ENCODE data around the gene COG2.

The COG2 gene

DNA sequence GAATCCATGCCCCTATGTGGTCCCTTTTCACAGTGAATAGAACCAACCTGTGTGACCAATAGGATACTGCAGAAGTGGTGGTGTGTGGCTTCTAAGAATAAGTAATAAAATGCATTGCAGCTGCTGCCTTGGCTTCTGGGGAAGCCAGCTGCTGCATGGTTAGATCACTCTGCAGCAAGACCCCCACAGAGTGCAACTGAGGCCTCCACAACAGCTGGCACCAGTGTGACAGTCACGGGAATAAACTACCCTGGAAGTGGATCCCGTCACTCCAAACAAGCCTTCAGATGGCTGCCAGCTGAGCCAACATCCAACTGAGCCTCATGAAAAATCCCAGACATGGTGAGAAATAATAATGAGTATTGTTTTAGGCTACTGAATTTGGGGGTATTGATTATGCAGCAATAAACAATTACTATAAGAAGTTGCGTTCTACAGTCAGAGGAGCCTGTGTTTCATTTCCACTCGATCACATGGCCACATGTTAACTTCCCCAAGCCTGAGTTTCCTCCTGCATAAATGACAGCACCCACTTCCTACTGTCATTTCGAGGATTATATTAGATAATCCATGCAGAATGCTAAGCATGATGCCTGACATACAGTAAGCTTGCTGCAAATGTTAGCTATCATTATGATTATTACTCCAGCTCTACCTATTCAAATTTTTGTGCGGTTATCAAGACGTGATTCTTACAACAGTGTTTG lies 20.8 kb upstream of the COG2 start:
- DNase-seq (ENCODE audit: low read depth, low spot score): no peak
- H3K4me3 ChIP-seq (ENCODE audit: low read length): no peak overlapping the region

DNA sequence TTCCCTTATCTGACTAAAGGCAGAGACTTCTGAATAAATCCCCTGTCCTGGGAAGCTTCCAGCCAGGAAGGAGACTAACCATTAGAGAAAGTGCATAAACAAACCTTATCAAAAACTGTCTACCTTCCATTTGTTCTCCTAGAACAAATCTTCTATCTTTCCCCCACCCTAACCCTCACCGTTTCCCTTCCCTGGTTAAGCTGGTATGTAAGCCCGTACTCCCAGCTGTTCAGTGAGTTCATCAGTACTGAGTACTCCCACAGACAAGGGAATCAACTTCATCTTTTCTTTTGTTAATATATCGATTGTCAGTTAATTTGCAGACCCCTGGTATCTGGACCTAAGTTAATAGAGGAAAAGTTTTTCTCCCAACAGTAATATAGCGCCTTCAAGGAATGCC lies 20.1 kb upstream of the COG2 start:
- DNase-seq (ENCODE audit: low read depth, low spot score): no peak
- no peak overlapping the region for H3K4me3 ChIP-seq (ENCODE audit: low read length)

DNA sequence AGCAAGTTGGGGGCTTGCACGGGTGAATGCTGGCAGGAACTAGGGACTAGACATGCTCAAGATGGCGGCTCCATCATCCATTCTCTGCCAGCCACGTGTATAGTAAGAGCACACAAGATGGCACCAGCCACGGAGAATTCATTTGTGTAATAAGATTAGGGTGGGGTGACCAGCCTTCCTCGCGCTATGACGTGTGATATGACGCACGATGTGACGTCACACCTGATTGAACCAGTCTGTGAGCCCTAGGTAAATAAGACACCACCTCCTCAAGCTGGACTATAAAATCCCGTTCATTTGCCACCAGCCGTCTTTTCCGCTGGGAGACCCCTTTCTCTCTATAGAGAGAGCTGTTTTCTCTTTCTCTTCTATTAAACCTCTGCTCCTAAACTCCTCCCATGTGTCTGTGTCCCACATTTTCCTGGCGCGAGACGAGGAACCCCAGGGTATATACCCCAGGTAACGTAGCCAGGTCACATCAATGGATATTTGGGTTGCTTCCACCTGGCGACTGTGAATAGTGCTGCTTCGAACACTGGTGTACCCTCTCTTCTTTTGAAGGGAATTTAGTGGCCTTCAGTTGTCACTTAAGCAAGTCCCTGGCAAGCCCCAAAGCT lies 18.1 kb upstream of the COG2 start:
- no peak overlapping the region for H3K4me3 ChIP-seq (ENCODE audit: low read length)
- no peak for DNase-seq (ENCODE audit: low read depth, low spot score)

DNA sequence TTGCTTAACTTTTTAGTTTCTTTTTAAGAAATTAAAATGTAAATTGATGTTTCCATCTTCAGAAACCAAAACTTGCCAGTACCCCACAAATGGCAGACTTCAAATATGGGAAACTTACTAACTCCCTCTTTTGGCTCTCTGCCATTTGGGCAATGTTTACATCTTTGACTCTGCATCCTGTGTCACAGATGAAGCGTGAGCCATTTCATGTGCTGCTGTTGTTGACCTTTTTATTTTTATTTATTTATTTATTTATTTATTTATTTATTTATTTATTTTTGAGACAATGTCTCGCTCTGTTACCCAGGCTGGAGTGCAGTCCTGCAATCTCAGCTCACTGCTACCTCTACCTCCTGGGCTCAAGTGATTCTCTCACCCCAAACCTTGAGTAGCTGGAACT lies 16.0 kb upstream of the COG2 start:
- no peak for DNase-seq (ENCODE audit: low read depth, low spot score)
- H3K4me3 ChIP-seq (ENCODE audit: low read length): no peak overlapping the region

DNA sequence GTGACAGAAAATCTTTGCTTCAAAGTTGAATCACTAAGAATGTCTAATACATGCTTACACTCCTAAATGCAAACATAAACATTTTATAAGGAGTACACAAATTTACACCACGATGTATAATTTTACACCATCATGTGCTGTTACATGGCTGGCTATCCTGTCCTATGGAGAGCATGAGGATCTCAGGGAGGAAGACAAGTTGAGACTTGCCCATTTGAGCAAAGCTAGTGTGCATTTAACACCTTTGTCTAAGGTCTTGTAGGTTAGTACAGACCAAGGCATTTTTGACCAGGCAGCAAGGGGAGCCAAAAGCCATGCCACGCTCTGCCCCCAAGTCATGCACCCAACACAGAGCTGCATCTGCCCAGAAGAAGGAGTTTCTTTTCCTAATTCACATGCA lies 14.5 kb upstream of the COG2 start:
- H3K4me3 ChIP-seq (ENCODE audit: low read length): no peak overlapping the region
- DNase-seq (ENCODE audit: low read depth, low spot score): no peak

DNA sequence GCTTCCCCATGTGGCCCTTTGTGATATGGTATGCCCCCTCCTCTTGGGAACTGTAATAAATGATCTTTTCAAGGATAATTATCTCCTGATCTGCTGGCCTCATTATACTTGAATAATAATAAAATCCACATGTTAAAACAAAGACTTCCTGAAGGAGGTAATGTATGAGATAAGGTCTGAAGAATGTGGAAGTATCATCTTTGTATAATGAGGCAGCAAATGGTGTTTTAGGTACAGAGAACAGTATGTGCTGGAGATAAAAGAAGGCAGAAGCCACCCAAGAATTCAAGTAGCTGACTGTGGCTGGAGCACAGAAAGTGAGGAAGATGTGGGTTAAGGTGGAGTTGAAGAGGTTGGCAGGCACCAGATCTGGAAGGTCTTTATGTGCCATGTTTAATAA lies 12.8 kb upstream of the COG2 start:
- no peak for DNase-seq (ENCODE audit: low read depth, low spot score)
- H3K4me3 ChIP-seq (ENCODE audit: low read length): no peak overlapping the region

DNA sequence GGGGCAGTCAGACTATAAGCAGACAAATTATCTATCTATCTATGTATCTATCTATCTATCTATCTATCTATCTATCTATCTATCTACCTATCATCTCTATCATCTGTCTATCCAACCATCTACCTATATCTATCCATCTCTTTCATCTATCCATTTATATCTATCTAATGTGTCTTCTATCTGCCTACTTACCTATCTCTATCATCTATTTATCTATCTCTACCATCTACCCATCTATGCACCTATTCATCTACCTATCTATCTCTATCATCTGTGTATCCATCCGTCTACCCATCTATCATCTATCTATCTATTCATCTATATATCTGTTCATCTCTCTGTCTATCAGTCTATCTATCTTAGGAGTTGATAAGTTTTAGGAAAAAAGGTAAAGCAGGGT lies 10.8 kb upstream of the COG2 start:
- no peak overlapping the region for H3K4me3 ChIP-seq (ENCODE audit: low read length)
- DNase-seq (ENCODE audit: low read depth, low spot score): no peak

DNA sequence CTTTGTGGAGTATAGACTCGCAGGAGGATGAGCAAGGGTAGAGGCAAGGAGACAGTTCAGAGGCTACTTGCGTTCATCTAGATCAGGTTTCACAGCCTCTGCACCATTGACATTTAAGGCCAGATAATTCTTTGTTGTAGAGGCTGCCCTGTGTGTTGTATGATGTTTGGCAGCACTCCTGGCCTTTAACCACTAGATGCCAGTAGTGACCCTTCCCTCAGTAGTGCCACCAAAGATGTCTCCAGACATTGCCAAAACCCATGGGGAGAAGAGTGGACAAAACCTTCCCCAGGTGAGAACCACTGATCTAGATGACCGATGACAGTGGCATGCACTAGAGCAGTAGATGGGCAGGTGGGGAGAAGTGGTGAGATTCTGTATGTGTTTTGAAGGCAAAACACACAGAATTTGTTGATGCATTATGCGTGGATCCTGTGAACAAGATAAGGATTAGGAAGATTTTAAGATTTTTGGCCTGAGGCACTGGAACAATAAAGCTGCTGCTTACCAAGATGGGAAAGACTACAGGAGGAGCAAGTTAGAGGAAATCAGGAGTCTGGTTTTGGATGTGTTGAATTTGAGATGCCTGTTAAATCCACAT lies 9.9 kb upstream of the COG2 start:
- H3K4me3 ChIP-seq (ENCODE audit: low read length): no peak overlapping the region

DNA sequence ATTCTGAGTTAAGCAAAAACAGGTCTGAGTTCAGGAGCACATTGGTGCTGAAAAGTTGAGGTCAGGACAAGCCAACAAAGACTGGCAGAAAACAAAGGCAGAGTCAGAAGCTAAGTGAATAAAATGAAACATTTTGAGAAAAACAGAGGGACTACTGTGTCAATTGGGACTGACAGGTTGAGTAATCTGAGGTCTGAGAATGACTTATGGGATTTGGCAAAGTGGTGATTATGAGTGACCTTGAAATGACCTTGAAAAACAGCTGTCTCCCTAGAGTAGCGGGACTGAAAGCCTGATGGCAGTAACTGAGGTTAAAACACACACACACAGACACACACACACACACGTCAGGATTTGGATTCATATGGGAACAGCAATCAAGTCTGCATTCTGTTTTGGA lies 8.8 kb upstream of the COG2 start:
- no peak for DNase-seq (ENCODE audit: low read depth, low spot score)
- H3K4me3 ChIP-seq (ENCODE audit: low read length): no peak overlapping the region

More for the DNA sequence above, 9.9 kb upstream of the COG2 start:
- no peak for DNase-seq (ENCODE audit: low read depth, low spot score)

DNA sequence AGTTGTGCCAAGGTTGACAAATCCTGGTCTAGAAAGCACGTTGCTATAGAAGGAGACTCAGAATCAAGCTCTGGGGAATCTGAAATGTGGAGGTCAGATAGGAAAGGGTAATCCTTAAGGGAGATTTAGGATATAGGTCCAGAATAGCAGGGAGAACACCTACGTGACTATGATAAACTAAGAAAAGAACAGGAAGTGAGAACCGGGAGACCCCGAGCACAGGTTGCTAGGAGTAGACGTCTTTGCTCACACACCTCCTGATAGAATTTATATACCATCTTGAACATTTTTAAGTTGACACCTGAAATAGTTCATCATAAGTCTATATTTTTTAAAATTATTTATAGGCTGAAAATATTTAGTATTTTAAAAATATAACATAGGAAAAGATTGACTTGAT lies 7.9 kb upstream of the COG2 start:
- DNase-seq (ENCODE audit: low read depth, low spot score): no peak
- no peak overlapping the region for H3K4me3 ChIP-seq (ENCODE audit: low read length)

DNA sequence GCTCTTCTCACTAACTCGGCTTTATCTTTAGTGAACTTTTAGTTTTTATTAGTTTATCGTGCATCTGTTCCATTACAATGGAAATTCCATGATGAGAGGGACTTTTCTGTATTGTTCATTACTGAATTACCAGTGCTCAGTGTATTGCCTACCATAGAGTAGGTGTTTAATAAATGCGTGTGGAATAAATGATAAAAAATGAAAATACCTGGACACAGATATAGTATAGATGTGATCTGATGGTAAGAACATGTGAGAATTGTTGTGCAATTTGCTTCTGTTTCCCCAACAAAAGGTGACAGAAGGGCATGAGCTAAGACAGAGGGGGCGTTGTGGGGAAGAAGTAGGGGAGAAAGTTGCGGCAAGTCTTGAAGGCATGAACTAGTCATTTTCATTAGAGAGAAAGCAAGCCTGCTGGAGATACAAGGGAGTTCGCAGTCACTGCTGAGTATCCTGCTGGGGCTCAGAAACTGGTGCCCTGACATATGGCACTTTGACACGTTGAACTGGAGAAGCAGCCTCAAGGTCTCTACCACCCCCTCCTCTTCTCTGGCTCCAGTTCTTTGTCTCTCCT lies 5.6 kb upstream of the COG2 start:
- DNase-seq (ENCODE audit: low read depth, low spot score): no peak
- H3K4me3 ChIP-seq (ENCODE audit: low read length): no peak overlapping the region

DNA sequence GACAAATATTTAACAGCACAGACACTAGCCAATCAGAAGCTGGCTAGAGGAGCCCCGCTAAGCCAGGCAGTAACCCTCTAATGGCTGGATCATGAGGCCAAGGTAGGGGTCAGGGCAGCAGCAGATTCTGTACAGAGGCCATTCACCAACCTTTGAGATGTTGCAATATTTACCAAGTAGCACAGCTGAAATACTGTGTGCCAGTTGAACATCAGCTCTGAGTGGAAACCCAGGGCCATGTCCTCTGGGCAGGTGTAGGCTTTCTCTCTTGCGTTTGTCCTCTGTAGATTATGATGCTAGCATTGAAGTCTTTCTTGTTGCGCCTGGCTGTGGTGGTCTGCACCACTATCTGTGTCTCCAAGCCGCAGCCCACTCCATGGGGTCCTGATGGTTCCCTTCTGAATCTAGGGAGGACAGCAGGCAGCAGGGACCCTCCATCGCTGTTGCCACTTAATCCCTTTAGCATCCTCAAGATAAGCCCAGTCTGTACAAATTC lies 2.5 kb upstream of the COG2 start:
- H3K4me3 ChIP-seq (ENCODE audit: low read length): no peak overlapping the region
- no peak for DNase-seq (ENCODE audit: low read depth, low spot score)

DNA sequence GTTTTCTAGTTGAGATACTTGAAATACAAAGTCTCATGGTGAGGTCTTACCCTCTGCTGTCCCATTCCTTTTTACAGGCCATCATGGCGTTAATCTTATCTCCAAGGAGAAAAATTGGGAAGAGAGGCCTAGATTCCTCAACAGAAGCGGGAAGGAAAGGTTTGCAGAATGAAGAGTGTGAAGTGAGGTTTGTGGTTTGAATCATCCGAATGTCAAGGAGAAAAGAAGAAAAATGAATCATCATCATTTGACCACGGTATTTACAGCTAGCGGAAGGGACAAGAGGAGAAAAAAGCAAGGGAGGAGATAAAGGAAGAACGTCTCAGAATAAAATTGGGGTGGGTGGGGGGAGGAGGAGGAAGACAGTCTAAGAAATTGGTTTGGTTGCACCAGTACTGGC lies 935 bp upstream of the COG2 start:
- DNase-seq (ENCODE audit: low read depth, low spot score): no peak

DNA sequence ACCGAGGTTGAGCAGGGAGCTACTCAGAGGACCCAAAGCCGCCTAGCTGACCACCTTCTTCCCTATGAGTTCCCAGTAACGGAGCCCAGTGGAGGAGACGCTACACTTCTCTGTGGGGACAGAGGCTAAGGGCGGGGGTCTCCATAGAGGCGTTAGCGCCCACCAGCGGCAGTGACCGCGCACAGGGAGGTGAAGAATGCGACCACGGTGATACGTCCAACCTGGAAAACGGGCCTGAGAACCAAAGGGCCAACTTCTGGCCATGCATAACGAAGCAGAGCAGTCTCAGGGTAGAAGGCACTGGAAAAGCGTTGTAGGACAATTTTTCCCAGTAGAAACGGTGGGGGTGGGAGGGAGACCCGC lies 400 bp upstream of the COG2 start:
- DNase-seq (ENCODE audit: low read depth, low spot score): no peak
- H3K4me3 ChIP-seq (ENCODE audit: low read length): peak overlapping the region; percentile 41

More for the DNA sequence above, 935 bp upstream of the COG2 start:
- no peak overlapping the region for H3K4me3 ChIP-seq (ENCODE audit: low read length)

DNA sequence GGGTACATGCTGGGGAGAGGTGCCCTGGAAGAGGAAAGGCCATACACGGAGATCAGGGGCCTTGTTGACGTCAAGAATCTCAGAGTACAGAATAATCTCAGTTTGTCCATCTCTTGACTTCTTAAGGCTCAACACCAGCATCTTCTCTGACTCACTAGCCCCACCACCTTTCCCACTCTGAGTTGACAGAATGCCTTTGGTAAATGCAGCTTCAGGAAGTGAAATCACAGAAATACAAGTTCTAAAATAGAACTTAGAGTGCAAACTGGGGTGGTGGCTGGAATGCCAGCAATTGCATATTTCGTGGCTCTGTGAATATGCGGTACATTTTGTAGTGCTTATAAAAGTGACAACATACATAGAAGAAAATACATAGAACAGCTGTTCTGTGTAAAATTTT lies 1.6 kb downstream of the COG2 start:
- H3K4me3 ChIP-seq (ENCODE audit: low read length): peak overlapping the region; percentile 92
- no peak for DNase-seq (ENCODE audit: low read depth, low spot score)

DNA sequence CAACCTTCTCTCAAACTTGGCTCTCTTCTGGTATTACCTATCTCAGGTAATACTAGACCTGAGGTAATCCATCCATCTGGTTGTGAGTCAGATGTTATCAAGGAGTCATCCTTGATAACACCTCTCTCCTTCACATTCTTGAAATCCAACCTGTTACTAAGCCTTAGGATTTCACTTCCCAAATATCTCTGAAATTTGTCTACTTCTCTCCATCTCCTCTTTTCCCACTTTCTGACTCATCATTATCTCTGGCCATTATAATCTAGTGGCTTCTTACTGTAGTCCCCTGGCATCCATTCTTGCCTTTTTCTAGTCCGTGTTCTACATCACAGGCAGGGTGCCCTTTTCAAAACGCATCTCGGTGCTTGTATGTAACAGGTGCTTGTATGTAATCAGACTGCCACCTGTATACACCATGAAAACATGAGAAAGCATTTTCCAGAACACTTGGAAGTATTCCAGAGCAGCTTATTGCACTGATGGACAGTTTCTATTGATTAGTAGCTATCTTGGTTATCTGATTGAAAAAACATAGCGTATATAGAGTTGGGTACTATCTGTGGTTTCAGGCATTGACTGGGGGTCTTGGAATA lies 4.5 kb downstream of the COG2 start:
- H3K4me3 ChIP-seq (ENCODE audit: low read length): no peak overlapping the region
- no peak for DNase-seq (ENCODE audit: low read depth, low spot score)

DNA sequence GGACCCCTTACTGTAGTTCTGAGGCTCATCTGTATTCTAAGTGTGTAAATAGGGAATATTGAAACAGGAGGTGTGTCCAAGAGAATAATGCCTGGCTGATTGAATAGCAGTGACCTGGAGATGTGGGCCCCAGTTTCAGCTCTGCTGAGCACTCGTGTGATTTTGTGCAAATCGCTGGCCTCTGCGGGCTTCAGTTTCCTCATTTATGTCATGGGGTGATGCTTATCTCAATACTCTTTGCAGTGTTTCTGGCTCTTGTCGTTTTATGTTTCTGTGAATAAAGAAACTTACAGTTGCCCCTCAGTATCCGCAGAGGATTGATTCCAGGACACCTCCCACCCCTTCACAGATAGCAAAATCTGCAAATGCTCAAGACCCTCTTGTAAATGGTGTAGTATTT lies 5.0 kb downstream of the COG2 start:
- H3K4me3 ChIP-seq (ENCODE audit: low read length): no peak overlapping the region
- no peak for DNase-seq (ENCODE audit: low read depth, low spot score)

DNA sequence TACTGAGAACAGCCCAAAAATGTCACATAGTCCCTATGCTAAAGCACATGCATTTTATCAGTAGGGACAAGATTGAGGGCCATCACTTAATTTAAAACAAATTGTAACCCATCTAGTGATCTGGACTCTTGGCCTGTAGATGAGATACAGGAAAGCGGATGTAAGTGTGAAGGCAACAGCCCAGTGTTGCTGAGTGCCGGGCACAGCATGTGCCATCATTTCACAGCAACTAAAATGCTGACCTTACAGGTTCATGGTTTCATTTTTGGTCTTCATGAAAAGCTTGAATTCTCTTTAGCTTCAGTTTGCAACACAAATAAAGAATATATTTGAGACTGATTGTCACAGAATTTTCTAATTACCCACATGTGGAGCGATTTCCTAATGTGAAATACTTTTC lies 5.8 kb downstream of the COG2 start:
- H3K4me3 ChIP-seq (ENCODE audit: low read length): no peak overlapping the region
- no peak for DNase-seq (ENCODE audit: low read depth, low spot score)

DNA sequence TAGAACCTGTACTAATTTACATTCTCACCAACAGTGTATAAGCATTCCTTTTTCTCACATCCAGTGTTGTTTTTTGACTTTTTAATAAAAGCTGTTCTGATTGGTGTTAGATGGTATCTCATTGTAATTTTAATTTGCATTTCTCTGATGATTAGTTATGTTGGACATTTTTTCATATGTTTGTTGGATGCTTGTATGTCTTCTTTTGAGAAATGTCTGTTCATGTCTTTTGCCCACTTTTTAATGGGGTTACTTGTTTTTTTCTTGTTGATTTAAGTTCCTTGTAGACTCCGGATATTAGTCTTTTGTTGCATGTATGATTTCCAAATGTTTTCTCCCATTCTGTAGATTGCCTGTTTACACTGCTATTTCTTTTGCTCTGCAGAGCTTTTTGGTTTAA lies 8.0 kb downstream of the COG2 start:
- DNase-seq (ENCODE audit: low read depth, low spot score): no peak
- no peak overlapping the region for H3K4me3 ChIP-seq (ENCODE audit: low read length)

DNA sequence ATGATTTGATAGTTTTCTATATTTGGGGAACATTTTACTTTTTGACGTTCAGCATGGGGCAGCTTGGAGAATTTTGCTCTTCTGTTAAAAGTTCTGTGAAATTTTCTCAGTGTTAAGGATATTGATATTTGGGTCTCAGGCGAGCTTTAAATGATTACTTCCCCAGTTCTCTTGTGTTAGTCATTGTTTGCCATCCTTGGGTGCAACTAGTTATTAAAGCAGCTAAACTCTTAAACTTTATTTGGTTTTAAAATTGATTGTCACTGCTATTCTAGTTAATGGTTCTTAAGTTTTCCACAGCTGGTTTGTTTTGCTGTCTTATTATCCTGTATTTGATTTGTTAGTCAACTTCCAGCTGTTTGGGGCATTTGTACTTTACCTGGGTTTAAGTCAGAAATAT lies 9.0 kb downstream of the COG2 start:
- DNase-seq (ENCODE audit: low read depth, low spot score): no peak
- no peak overlapping the region for H3K4me3 ChIP-seq (ENCODE audit: low read length)

Measured in Jurkat, Clone E6-1 (cell line).